GM23248 (cell line): ENCODE data around the gene L1CAM.

ENCODE experiments used
- EZH2 ChIP-seq: fragments of 200-600 bp; sonication (generic); IDR thresholded peaks from 2 replicates; pipeline ENCODE4 v1.6.1; 2018; ENCODE audit warnings: antibody characterized with exemption, mild to moderate bottlenecking; ENCODE audit not compliant: insufficient read depth, poor library complexity, severe bottlenecking
- EZH2phosphoT487 ChIP-seq: fragments of 200-600 bp; sonication (generic); IDR thresholded peaks from 2 replicates; pipeline ENCODE4 v1.6.1; 2018; ENCODE audit warnings: antibody characterized with exemption, moderate library complexity, mild to moderate bottlenecking, low read depth; ENCODE audit not compliant: insufficient read depth

GRCh38 chrX:153861151-153861550 is 24.8 kb downstream of the L1CAM start:
- TF ChIP-seq EZH2 (no peak), EZH2phosphoT487 (no peak)
